NCI-H187 treated with DMSO at 0.1 percent for 48 hours (cell line): Measurements from ENCODE around the gene LTA4H.
"Not testable (repeated sequence)": the region's sequence is repeated elsewhere in the genome, so short reads cannot be mapped to it uniquely, and the experiment has no call there.

Experiments used
- DNase-seq: peaks from one replicate; lab custom pipeline; 2025; lab: John Stamatoyannopoulos, UW

The LTA4H gene

DNA sequence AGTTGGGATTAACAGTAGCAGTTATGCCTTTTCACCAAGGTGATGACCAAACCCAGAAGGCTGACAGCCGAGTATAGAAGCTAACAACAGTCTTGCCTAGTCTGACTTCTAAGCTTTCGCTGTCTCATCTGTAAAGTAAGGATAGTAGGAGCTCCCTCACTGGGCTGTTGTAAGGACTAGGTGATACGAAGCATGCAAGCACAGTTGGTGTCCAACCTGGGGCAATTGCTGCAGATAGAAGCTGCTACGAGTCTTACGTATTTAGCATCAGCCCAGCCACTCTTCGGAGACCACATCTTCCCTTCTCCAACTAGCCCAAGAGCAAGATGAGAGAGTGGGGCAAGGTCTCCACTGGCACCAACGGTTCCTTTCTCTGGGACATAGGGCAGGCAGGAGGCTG, 45.3 kb downstream of the LTA4H start:
- DNase-seq, result no peak

DNA sequence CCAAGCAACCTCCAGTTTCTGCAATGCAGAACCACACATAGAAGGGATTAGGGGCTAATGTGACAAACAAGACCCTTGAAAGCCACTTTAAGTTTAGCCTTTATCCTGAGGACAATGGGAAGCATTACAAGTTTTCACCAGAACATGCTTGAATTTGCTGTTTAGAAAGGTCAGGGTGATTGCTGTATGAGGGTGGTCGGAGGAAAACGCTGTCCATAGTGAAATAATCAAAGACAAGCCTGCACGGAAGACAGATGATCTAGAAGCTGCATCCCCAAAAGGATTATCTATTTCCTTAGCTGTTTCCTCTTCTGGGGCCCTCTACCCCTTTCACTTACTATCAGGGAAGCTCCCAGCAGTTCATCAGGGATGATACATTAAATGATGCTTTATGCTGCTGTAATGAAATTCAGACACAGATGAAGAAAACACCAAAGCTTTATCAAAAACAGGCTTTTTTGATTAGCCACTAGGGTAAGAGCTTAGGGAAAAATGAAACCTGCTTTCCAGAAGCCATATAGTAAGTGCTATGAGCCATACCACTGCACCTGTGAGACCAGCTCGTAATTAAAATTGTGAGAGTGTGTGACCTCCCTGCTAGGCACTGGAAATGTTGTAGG, 45.8 kb downstream of the LTA4H start:
- no peak for DNase-seq

DNA sequence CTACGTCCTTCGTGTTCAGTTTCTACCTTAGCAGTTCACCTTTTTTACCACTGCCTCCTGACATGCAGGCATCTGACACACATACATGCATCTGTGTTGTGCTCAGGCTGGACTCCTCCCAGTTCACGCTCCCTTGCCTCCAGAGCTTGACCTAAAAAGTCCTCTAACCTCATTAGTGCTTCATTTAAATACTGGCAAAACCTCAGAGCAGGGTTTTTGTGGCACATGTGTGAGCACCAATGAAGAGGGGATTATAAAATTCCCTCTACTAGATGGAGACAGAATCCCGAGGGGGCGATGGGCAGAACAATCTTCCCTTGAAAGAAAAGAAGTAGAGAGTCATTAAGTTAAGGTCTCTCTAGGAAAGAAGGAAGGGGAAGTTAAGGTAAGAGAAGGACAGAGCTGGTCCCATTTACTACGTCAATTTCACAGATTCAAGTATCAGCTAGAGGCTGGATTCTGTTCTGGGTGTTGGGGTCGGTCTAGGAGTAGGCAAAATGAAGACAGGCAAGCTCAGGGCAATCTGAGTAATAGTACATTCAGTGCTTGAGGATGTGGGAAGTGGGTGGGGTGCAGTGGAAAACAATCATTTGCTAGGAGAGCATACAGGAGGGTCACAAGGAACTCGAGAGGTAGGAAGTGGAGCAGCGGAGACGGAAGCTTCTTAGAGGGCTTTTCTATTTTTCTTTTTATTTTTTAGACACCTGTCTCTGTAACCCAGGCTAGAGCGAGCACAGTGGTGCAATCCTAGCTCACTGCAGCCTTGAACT, 46.7 kb downstream of the LTA4H start:
- DNase-seq, result no peak

DNA sequence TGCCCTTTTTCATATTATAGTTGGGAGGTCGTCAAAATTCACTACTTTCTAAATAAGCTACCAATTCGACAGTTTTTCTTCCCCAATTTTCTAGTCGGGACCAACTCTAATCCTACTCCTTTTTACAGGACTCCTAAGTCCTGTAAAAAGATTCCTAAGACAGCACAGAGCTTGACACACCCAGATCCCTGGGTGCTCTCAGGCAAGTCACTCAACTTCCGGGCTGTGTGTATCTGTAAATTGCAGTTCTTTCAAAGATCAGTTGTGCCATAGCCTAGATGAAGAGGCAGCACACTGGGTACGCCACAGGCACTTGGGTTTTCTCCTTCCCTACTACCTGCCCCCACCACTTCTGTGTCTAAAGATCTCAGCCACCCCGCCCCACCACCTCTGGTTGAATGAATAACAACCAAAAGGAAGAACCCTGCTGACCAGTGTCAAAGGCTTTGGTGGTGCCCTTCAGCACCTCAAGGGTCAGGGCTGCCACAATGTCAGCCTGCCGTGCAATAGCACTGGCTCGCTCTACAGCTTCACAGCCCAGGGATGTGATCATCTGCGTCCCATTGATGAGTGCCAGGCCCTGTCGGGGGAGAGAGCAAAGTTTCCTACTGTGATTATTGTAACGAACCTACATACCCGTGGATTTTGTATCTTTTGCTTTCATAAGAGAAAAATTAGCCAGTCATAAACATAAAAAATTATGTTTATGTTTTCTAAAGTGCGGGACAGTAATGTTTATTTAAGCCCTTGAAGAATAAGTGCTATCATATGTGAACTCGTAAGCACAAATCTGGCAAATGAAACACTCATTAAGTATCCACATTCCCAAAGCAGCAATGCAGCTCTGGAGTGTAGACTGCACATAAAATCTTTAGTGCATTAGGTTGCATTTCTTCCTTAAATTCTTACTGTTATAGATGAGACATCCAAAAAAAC, 48.5 kb downstream of the LTA4H start:
- DNase-seq, result no peak

DNA sequence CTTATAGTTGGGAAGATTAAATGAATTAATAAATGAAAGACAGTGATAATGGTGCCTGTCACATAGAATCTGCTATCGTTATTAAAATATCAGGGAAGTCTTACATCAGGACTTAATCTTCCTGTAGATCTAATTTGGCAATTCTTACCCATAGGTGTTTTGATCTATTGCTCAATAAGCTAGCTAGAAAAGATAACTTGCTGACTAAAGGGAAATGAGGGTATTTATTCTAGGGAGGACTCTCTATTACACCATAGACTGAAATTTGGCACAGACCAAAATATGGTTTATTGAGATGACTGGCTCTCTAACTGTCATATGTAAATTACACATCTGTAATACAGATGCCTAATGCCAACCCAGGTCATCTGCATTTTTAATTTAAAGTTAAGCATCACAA, 50.7 kb downstream of the LTA4H start:
- no peak for DNase-seq

DNA sequence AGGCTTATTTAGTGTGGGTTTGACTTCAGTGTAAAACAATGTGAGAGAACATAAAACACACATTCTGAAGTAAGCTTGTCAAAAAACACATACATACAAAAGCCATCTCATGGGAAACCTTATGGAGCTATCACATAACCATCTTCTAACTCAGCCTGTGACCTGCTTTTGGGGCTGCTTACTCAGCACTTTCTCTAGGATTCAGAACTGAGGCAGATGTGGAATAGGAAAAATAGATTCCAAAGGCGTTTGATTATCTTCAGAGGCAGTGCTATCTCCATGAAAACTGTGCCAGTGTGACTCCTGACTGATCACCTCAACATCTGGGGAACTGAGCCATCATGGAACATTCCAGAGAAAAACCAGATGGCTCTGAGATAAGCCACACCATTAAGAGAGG, 52.8 kb downstream of the LTA4H start:
- DNase-seq, result no peak

DNA sequence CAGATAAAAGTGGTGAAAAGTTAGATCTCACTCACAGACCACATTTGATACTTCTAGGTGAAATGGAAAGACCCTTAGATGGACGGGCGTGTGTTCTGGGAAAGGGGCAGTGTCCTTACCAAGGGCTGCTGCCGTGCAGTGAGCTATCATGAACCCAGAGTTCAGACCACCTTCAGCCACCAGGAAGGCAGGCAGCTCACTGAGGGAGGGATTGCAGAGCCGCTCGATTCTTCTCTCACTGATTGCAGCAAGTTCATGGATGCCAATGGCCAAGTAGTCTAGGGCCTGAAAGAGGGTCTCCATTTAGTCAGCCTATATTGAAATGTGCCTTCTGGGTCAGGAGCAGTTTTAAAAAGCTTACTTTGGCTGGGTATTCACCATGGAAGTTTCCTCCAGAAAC, 55.0 kb downstream of the LTA4H start:
- no peak for DNase-seq

DNA sequence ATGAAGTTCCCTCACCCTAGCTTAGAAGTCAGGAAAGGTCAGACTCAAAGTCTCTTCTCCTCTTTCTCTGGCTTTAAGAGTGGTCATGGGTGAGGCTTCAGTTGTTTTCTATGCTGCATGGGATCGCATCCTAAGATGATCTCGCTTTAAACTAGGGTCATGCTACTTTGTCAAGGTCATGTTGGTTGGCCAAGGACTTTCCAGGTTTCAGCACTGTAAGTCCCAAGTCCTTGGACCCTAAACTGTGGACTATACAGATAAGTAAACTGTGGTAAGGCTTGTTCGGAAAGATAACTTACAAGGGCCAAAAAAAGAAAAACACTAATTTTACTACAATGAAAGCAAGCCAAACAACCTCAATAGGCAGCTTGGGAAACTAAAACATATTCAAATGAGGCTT, 56.6 kb downstream of the LTA4H start:
- no peak for DNase-seq

DNA sequence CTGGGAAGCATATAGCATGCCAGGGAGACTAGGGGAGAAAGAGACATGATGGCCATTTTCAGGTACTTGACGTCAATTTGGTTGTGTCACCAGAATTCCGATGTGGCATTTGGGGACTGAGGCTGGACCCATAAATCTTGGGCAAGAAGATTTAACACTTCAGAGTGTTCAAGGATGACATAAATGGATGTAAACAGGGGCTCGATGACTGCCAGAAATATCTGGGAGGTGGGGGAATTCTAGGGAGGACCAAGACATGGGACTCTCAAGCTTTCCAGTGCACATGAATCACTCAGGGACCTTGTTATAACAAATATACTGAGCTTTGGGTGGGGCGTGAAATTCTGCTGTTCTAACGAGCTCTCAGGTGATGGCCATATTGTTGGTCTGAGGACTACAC, 57.0 kb downstream of the LTA4H start:
- DNase-seq, result no peak

DNA sequence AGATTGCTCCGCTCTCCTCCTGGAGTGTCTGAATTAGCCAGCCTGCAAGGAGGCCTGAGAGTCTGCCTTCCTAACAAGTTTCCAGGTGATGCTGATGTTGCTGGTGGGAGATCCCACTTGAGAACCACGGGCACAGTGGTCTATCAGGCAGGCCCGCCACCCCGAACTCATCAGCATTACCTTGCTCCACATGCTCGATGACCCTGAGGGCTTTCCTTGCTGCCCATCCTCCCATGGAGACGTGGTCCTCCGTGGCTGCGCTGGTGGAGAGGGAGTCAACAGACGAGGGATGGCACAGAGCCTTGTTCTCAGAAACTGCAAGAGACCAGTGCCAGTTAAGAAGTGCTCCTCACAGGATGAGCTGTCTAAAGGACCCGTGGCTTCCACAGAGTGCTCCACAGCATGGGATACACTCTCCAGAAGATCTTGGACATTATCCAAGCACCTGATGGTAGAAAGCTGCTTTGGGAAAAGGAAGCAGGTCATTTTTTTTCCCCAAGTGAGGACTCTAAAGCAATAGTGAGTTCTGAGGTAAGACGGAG, 57.6 kb downstream of the LTA4H start:
- DNase-seq, result no peak

DNA sequence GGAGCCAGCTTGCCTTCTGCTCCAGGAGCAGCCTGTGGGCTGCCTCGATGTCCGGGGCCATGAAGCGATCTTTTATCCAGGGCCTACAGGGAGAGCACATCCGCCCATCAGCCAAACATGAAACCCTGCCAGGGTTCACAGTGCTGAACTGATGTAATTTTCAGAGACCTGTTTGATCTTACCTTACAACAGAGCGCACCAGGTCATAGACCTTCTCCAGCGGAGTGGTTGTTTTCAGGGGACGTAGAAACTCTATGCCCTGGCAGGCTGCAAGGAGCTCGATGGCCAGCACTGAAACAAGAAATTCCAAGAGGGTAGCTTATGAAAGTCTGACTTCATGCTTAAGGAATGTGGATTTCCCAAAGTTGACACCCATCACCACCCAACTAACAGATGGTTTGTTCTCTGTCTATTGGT, 59.0 kb downstream of the LTA4H start:
- no peak for DNase-seq

DNA sequence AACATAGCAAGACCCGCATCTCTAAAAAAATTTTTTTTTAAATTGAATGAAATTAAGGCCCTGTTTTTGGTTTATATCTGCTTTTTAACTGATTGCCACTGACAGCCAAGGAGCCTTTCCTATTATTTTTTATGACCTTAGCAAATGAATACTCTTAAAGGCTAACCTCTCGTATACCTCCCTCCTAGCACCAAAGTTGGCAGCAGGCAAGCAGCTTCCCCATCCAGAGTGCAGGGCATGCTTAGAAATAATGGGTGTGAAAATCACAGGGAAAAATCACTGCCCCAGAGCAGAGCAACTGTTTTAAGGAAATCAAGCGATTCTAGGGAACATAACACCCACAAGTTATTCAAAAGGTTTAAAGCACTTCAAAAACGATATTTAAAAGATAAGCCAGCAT, 59.9 kb downstream of the LTA4H start:
- DNase-seq, result no peak

DNA sequence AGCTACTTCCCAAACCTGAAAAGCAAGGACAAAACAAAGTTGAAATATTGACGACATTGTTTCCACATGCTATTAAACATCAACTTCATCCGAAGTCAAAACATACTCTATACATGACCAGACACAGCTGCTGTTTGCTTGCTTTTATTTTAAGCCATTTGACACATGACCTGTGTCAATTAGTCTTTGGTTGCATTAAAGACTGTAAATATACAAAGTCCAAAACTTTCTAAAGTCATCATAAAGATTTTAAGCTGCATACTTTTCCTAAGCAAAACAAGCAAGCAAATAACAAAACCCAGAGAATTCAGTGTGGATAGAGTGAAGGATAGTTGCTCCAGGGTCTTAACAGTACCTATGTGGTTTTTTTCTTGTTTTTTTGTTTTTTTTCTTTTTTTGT, 61.0 kb downstream of the LTA4H start:
- DNase-seq, result no peak

DNA sequence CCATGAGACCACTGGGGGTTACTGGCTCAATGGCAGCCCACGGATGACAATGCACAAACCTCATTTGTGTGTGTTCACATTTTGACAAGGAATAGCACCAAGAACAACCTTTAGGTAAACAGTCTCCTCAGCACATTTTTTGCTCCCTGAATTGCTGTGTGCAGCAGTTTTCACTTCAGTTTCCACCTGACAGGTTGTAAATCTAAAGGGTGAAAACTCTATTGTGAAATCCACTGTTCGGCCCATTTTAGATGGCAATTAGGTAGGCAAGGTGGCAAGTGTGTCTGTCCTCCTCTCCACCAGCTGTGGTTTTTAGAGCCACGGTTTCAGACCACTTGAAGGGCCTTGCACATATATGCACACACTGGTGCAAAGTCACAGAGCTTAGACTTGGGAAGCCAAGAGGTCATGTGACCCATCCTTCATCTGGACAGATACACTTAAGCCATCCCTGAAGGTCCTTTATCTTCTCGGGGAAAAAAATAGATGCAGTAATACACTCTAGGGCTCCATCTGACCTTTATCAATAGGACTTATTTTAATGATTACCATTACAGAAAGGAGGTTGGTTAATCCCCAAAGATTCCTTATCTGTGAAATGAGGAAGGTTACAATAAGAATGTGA, 62.4 kb downstream of the LTA4H start:
- DNase-seq, result no peak

DNA sequence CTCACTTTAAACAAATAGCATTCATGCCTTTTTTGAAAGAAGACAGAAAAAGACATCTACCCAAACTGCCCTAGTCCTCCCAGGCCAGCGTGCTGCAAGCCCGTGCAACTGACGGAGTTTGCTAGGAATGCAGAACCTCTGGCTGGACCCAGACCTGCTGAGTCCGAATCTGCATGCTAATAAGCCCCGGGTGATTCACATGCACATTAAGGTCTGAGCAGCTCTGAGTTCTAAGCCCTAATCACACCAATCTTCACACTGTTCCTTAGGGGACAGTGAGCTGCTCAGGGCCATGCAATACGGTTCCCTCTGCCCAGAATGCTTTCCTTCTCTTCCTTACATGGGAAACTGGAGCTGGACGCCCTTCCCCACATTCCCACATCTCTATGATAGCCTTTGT, 64.5 kb downstream of the LTA4H start:
- no peak for DNase-seq

DNA sequence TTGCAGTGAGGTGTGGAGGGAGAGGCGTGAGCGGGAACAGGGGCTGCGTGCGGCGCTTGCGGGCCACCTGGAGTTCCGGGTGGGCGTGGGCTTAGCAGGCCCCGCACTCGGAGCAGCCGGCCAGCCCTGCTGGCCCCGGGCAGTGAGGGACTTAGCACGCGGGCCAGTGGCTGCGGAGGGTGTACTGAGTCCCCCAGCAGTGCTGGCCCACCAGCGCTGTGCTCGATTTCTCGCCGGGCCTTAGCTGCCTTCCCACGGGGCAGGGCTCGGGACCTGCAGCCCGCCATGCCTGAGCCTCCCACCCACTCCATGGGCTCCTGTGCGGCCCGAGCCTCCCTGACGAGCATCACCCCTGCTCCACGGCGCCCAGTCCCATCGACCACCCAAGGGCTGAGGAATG, 66.3 kb downstream of the LTA4H start:
- DNase-seq, result not testable (repeated sequence)

DNA sequence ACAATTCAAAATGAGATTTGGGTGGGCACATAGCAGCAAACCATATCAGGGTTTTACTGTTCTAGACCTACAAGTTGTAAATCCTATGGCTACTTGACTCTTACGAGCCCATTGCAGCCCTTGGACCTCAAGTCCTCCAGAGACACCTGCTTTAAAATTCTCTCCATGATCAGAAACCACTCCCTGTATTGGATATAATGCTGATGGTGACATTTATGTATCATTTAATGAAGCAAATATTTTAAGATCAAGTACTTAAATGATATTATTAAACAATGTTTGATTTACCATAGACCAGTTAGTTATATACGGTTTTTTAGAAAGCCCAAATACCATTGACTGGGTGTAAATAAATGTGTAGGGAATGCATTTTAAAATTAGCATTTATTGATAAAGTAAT, 68.1 kb downstream of the LTA4H start:
- DNase-seq, result no peak

DNA sequence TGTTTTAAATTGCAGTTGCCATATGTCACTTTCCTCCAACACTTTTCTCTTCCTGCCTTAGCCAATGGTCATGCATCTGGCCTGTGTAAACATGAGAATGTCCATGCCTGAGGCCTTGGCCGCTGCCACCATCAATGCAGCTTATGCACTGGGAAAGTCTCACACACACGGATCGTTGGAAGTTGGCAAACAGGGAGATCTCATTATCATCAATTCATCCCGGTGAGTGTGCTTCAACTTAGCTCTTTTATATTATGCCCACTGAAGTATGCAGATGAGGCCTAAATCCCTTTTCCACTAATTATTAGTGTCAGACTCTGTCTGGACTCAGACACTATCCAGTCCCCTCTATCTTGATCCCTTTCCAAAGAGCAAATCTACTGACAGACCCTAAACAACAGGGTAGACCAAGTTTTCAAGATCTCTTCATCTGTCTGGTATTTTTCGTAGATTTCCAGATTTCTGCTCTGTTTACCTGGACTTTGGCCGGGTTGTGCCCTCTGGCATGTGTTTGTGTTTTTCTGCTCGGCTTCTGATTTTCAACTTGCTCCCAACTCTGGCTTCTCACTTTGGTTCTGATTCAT, 69.0 kb downstream of the LTA4H start:
- no peak for DNase-seq

DNA sequence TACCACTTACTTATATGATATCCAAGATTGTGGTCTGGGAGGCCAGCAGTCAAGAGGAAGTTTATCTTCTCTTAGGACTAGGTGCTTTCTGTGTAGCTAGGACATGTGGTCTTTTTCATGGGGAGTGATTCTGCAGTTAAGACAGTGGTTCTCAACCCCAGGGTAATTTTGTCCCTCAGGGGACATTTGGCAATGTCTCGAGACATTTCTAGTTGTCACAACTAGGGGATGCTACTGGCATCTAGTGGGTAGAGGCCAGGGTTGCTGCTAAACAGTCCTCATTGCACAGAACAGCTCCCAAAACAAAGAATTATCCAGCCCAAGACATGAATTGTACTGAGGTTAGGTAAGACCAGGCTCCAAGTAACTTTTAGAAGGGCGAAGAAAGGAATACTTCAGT, 72.3 kb downstream of the LTA4H start:
- no peak for DNase-seq

DNA sequence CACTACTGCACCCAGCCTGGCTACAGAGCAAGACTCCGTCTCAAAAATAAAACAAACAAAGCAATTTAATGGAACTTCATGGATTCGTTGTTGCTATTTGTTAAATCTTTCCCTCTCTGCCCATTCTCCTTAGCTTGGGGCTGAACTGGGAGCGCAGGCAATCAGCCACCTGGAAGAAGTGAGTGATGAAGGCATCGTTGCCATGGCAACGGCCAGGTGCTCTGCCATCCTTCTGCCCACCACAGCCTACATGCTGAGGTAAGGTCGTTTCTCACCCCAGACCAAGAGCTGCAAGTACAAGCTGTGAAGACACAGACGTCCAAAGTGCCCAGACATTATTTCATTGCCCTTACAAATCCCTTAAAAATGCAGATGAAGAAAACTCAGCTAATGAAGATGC, 73.2 kb downstream of the LTA4H start:
- DNase-seq, result no peak

DNA sequence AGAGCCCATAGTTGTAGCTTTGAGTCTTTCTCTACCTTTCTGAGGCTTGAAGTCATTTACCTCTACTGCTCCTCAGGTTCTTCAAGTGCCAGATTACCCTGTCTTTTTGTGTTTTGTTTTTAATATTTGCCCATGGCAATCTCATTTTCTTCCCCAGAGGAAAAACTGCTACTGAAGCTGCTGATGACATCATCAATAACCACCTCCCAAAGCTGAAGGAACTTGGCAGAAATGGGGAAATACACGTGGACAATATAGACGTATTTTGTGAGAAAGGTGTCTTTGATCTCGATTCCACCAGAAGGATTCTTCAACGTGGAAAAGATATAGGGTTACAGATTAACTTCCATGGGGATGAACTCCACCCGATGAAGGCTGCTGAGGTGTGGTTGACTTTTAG, 75.1 kb downstream of the LTA4H start:
- DNase-seq, result no peak

DNA sequence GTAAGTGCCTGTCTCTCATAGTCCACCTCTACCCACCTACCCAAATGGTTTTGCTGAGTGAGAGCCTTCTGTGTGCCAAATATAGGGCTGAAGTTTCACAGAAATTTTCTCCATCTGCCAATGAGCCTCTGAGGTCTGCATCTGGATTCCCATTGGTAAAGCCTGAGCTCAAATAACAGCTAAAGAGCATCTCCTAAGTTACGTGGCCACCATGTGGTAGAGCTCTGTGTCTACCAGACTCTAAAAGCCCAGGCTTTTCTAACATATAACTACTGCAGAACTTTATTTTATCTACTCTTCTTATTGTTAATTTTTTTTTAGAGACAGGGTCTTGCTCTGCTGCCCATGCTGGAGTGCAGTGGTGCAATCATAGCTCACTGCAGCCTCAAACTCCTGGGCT, 76.3 kb downstream of the LTA4H start:
- no peak for DNase-seq
